ENCODE data around the gene PARD3B.
A peak's percentile ranks its signal among the peaks of the same experiment; 100 is the strongest.

PARD3B gene

GRCh38 chr2:204664708-204665121, 119.4 kb downstream of the PARD3B start:
- no peak for DNase-seq

GRCh38 chr2:204665207-204665606, 119.9 kb downstream of the PARD3B start:
- DNase-seq = no peak

GRCh38 chr2:204665771-204666170, 120.5 kb downstream of the PARD3B start:
- no peak for DNase-seq

- DNase-seq = no peak
Observed at GRCh38 chr2:204667990-204668389, 122.7 kb downstream of the PARD3B start.

- no peak for DNase-seq
Observed at GRCh38 chr2:204669382-204669781, 124.1 kb downstream of the PARD3B start.

GRCh38 chr2:204670124-204670523, 124.8 kb downstream of the PARD3B start:
- no peak for DNase-seq

GRCh38 chr2:204670756-204671155, 125.5 kb downstream of the PARD3B start:
- no peak for DNase-seq

GRCh38 chr2:204672772-204673171, 127.5 kb downstream of the PARD3B start:
- no peak for DNase-seq

- no peak for DNase-seq
Observed at GRCh38 chr2:204673877-204674276, 128.6 kb downstream of the PARD3B start.

- no peak for DNase-seq
Observed at GRCh38 chr2:204678031-204678430, 132.8 kb downstream of the PARD3B start.

- no peak for DNase-seq
Observed at GRCh38 chr2:204680576-204680975, 135.3 kb downstream of the PARD3B start.

GRCh38 chr2:204681412-204681811, 136.1 kb downstream of the PARD3B start:
- DNase-seq = no peak

- DNase-seq = no peak
Observed at GRCh38 chr2:204683384-204683783, 138.1 kb downstream of the PARD3B start.

GRCh38 chr2:204686406-204686805, 141.1 kb downstream of the PARD3B start:
- DNase-seq = no peak

GRCh38 chr2:204687776-204688175, 142.5 kb downstream of the PARD3B start:
- no peak for DNase-seq

- DNase-seq = peak; percentile 21
Observed at GRCh38 chr2:204691911-204692510, 146.7 kb downstream of the PARD3B start.

- DNase-seq = no peak
Observed at GRCh38 chr2:204692790-204693189, 147.5 kb downstream of the PARD3B start.

GRCh38 chr2:204693262-204693661, 148.0 kb downstream of the PARD3B start:
- no peak for DNase-seq

- no peak for DNase-seq
Observed at GRCh38 chr2:204695506-204695905, 150.2 kb downstream of the PARD3B start.

GRCh38 chr2:204696124-204696523, 150.8 kb downstream of the PARD3B start:
- DNase-seq = no peak

- DNase-seq = no peak
Observed at GRCh38 chr2:204705243-204705932, 160.1 kb downstream of the PARD3B start.

GRCh38 chr2:204706939-204707338, 161.7 kb downstream of the PARD3B start:
- no peak for DNase-seq

- DNase-seq = no peak
Observed at GRCh38 chr2:204713211-204713610, 167.9 kb downstream of the PARD3B start.

GRCh38 chr2:204715361-204715760, 170.1 kb downstream of the PARD3B start:
- no peak for DNase-seq

- no peak for DNase-seq
Observed at GRCh38 chr2:204717591-204717990, 172.3 kb downstream of the PARD3B start.
